ENCODE data around the gene GPR55.

The GPR55 gene

GRCh38 chr2:230879271-230879882 lies 45.7 kb downstream of the GPR55 start:
- DNase-seq (ENCODE audit: low spot score) = peak; percentile 19

DNA sequence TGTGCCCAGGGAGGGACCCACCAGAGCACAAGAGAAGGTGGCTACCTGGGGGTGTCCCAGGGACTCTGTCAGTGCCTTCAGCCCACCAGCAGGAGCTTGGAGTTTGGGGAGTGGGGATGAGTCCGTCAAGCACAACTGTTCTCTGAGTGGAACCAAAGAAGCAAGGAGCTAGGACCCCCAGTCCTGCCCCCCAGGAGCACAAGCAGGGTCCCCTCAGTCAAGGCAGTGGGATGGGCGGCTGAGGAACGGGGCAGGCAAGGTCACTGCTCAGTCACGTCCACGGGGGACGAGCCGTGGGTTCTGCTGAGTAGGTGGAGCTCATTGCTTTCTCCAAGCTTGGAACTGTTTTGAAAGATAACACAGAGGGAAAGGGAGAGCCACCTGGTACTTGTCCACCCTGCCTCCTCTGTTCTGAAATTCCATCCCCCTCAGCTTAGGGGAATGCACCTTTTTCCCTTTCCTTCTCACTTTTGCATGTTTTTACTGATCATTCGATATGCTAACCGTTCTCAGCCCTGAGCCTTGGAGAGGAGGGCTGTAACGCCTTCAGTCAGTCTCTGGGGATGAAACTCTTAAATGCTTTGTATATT lies 46.3 kb downstream of the GPR55 start:
- peak; percentile 19 for DNase-seq (ENCODE audit: low spot score)

DNA sequence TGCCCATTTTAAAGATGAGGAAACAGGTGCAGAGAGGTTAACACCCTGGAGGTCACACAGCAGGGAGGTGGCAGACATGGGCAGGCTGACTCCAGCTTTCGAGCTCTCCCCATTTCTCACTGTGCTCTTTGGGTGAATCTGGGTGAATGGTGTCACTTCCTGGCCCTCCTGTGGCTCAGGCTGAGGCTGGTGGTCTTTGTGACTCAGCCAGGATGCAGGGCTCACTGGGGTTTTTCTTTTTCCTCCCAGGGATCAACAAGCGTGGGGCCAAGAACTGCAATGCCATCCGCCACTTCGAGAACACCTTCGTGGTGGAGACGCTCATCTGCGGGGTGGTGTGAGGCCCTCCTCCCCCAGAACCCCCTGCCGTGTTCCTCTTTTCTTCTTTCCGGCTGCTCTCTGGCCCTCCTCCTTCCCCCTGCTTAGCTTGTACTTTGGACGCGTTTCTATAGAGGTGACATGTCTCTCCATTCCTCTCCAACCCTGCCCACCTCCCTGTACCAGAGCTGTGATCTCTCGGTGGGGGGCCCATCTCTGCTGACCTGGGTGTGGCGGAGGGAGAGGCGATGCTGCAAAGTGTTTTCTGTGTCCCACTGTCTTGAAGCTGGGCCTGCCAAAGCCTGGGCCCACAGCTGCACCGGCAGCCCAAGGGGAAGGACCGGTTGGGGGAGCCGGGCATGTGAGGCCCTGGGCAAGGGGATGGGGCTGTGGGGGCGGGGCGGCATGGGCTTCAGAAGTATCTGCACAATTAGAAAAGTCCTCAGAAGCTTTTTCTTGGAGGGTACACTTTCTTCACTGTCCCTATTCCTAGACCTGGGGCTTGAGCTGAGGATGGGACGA lies 47.1 kb downstream of the GPR55 start:
- DNase-seq (ENCODE audit: low spot score) = peak; percentile 32

DNA sequence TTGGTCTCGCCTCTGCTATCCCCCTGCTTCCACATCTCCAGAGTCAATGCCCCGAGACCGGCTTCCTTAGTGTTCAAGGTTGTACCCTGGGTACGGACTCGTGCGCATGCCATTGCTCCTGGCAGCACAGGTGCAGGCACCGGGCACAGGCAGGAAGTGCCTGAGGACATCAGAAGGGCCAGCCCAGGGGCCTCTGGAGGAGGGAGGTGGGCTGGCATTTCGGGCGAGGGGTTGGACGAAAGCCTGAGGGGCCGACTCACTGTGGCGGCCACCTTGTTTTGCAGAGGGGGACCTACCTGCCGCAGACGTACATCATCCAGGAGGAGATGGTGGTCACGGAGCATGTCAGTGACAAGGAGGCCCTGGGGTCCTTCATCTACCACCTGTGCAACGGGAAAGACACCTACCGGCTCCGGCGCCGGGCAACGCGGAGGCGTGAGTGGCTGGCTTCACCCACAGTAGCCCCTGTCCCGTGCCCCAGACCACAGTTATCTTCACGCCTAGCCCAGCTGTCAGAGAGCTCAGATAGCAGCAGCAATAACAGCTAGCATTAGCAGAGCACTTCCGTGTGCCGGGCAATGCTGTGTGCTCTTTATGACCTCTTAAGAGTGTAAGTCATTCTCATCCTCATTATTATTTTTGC lies 47.8 kb downstream of the GPR55 start:
- DNase-seq (ENCODE audit: low spot score) = peak; percentile 24

- DNase-seq (ENCODE audit: low spot score) = peak; percentile 29
These were observed 49.4 kb downstream of the GPR55 start for GRCh38 chr2:230875347-230876315.

DNA sequence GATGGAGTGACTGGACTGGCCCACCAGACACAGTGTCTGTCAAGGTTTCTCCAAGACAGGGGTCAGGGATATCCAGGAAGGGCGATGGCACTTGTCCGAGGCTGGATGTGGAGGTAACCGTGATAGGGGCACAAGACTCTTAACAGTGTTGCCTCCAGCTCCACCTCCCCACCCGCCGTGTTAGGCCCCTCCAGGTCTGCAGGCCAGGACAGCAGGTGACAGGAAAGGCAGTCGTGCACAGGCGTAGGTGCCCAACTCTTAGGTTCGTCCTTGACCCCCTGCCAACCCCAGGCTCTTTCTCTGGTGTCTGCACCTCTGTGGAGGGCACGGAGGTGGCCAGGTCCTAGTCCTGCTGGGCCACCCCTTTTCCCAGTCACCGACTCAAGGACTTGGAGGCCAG lies 50.2 kb downstream of the GPR55 start:
- DNase-seq (ENCODE audit: low spot score) = no peak

DNA sequence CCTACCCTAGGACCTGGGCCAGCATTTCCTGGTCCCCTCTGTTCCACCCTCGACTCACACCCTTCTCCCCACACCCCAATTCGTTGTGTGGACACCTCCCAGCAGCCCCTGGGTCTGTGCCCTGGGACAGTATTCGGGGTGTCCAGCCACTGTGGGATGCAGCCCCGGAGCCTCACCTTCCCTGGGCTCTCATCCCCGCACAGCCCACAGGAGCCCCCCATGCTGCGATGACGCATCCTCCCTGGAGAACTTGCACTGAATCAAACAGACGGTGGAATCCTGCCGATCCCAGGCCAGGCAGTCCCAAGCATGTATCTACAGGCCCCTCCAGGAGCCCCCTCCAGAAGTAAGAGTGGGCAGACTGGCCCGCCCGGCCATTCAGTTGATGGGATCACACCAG lies 50.6 kb downstream of the GPR55 start:
- DNase-seq (ENCODE audit: low spot score) = no peak

GRCh38 chr2:230873661-230874401 lies 51.2 kb downstream of the GPR55 start:
- no peak for DNase-seq (ENCODE audit: low spot score)

- no peak for DNase-seq (ENCODE audit: low spot score)
These were observed 51.9 kb downstream of the GPR55 start for GRCh38 chr2:230872968-230873660.

- no peak for DNase-seq (ENCODE audit: low spot score)
These were observed 52.7 kb downstream of the GPR55 start for GRCh38 chr2:230872151-230872967.

DNA sequence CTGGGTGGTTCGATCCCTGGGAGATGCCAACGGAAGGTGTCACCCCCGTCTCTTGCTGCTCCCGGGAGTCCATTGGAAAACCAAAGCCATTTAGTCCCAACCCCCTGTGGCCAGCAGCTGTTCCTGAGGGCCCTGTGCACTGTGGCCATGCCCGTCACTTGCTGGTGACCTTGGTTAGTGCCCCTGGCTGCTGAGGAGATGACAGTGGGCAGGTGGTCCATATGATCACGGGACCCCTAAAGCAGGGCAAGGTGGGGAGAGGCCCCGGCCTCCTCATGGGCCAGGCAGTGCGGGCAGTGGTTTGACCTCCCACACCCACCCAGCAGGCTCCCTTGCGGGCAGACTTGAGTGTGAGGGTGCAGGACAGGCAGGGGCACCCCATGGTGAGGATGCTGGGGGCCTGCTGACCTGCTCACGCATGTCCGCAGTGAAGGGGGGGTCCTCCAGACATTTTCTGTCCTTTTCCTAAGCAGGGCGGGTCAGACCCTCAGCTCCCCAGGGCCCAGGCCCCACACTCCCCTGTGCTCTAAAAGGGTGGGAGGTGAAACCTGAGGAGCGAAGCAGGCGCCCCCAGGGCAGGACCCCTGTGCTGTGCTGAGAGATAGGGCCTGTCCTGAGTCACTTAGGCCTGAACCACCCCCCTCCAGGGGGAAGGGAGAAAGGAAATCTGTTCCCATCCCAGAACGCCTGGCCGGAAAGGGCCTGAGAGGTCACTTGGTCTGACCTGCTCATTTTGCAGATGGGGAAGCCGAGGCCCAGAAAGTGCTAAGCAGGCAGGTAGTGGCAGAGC lies 53.5 kb downstream of the GPR55 start:
- peak; percentile 53 for DNase-seq (ENCODE audit: low spot score)

GRCh38 chr2:230870544-230871360 lies 54.3 kb downstream of the GPR55 start:
- DNase-seq (ENCODE audit: low spot score) = peak; percentile 72

DNA sequence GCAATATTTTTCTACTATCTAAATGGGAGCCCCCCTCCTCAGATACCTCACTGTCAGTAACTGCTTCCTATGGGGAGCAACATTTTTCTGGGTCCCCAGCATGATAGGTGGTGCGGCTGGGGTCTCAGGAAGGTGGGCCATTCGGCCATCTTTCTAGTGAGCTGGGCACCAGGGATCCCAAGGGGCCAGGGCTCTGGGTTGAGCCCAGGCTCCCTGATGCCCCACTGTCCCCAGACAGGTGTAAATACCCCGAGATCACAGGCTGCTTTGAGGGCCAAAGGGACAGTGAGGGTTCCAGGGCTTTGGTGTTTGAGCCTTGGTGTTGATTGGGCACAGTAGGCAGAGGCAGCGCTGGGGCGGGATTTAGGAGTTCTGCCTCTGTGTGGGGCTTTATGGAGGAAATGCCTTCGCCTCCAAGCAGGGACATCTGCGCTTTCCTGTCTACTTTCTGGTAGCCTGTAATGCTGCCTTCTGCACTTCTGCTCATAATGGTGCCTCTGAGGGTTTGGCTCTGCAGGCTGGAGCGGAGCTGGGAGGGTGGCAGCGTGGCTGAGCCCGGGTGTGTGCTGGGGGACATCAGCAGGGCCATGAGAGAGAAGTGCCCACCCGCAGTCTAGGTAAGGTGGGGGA lies 55.0 kb downstream of the GPR55 start:
- DNase-seq (ENCODE audit: low spot score) = no peak

- DNase-seq (ENCODE audit: low spot score) = no peak
These were observed 55.8 kb downstream of the GPR55 start for GRCh38 chr2:230868947-230869913.

DNA sequence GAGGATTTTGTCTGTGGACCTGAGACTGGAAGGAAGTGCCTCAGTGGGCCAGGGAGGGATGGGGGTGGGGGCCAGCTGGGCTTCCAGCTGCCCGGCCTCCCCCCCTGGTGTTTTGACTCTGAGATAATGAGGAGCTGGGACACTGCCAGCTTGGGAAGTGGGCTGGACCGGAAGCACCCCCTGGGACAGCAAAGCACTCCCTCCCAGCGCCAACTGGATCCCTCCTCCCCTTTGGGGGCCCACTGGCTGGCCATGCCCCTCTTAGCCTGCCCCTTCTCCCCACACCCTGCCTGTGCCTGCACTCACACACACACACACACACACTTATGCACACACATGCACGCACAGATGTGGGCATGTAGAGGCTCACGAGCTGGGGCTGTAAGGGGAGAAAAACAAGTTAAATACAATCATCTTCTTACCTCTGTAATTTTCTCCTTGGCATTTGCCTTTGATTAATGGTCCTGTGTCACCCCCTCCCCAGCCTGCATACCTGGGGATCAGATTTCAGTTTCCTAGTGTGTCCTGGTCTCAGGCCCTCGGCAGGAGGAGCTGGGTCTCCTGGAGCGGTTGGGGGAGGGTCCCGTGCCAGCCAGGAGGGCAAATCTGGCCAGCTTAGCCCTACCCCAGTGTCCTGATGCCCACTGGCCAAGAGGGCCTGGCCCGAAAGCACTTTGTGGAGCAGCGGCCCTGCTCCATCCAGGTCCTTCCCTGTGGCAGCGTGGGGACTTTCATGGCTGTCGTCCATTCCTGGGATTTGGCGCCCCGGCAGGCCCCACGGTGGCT lies 56.7 kb downstream of the GPR55 start:
- no peak for DNase-seq (ENCODE audit: low spot score)
